HG02840 (cell line): ENCODE data around the gene MAPK11.

Experiments used
- ATAC-seq: cut with Tn5 transposase; IDR thresholded peaks from one replicate; pipeline ENCODE4 v1.9.1; 2021; ENCODE audit warnings: mild to moderate bottlenecking, moderate library complexity, moderate number of reproducible peaks; ENCODE audit not compliant: unreplicated experiment, low FRiP score

Gene MAPK11

DNA sequence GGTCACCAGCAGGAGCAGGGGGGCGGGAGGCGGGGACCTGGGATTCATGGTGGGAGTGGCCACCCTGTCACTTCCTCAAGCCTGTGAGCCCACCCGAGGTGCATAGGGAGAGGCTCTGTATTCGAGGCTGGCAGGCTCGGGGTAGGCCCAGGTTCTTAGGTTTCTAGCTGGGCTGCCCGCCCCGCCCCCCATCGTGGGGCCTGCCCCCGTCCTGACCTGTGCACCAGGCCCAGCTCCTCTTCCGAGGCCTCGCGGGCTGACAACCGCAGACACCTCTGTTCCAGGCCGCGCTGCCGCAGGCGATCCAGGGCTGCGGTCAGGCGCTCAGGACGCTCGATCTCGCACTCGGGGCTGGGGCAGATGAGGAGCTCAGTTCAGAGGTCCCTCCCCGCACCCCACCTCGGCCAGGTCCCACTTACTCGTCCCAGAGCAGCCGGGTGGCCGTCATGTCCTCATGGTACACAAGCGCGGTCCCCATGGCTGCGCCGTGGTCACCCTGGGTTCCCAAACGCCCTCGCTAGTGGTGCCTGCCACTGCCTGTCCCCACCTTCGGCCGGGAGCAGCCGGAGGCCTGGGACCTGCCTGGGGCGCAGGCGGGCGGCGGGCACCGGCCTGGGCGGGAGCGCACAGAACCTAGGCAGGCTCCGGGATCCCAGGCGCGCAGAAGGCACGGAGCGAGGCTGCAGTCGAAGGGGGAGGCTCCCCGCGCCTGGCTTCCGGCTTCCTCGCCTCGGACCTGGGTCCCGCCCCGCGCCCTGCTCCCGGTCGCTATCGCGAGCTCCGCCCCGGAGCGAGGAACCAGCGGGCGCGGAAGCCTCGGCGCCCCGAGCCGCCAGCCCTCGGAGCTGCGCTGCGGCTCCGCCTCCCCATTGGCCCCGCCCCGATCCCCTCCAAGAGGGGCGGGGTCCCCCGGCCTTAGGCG is 19.4 kb downstream of the MAPK11 start, which contains the start of gene HDAC10:
HDAC10 (minus strand) TSS at position 711 of the 922 bp plus-strand sequence; CDS start at position 478, 233 bp downstream.
- peak; percentile 42 for ATAC-seq

DNA sequence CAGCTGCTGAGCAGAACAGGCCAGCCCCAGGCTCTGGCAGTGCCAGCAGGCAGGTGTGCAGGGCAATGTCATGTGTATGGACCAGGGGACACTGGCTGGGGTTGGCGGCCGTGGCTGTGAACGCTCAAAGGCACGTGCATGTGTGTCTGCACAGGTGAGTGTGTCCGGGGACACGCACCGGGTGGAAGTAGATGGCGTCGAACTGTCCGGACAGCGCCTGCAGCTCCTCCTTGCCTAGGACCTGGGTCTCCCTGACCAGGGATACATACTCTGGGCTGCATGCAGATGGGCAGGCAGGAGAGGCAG is 20.0 kb downstream of the MAPK11 start:
- no peak for ATAC-seq

DNA sequence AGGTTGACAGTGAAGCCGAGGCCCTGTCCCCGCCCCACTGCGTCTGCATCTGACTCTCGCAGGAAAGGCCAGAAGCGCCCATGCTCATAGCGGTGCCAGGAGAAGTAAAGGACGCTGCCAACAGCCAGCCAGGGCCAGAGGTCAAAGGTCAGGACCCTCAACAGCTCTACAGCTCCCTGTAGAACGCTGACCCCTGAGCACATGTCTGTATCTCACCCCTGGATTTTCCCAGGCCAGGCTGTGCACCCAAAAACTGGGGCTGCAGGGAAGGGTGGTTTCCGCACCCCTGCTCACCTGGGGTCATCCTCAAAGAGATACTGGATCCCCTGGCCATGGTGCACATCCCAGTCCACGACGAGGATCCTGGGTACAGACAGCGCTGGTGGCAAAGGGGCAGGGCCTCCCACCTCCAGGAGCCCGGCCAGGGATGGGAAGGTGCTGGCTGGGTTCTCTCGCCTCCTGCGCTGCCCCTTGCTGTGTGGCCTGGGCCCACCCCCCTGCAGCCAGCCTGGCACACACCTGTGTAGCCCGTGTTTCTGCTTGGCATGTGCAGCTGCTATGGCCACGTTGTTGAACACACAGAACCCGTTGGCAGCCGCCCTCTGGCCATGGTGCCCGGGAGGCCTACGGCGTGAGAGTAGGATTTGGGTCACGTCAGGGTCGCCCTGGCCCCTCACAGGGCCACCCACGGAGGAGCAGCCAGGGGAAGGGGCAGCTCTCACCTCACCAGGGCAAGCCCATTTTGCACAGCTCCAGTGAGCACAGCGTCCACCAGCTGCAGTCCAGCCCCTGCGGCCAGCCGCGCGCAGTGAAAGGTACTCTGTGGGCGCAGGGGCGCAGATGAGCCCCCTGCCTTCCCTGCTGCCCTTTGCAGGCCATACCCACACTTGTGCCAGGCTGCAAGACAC is 20.6 kb downstream of the MAPK11 start:
- no peak for ATAC-seq

DNA sequence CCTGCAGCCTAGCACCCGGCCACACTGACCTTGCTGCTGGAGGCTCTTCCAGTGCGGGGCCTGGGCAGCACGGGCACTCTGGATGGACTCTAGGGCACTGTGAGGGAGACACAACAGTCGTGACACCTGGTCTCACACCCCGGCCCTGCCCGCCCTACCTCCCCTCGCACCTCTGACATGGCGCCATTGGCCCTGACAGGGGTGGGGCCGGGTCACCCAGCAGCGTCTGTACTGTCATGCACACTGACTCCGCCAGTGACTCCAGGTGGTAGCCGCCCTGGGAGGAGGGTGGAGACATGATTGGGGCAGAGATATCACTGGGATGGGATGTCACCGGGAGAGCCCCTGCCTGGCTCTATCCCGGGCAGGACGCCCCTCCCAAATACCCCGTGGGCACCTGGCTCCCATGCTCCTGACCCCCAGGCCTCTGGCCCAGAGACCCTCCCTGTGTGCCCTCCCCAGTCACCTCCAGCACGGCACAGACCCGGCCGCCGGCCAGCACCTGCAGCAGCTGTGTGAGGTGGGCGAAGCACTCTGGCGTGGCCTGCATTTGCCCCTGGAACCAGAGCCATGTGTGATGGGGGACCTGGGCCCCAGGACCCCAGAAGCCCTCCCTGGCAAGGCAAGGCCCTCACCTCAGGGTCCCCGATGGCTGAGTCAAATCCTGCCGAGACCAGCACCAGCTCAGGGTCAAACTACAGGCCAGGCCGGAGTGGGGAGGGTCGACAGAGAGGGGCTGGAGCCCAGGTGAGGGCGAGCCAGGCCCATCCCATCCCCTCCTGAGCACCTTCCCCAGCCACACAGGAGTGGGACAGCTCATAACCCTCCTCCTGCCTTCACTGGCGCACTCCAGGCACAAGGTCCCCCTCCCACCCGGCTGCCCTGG is 21.7 kb downstream of the MAPK11 start:
- no peak for ATAC-seq

DNA sequence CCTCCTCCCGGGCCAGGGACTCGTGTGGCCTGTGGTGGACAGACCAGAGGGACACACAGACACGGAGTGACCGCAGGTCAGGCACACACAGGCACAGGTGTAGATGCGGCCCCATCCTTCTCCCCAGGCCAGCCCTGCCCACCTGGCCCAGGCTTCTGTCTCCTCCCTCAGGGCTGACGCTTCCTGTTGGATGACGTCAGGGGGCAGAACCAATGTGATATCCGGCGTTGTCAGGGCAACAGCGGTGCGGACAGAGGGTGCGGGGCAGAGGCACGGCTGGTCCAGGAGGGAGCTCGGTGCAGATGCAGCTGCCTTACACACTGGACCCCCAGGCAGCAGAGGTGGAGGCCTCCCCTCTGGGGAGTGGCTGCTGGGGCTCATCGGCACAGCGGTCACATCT is 22.4 kb downstream of the MAPK11 start:
- ATAC-seq: no peak

DNA sequence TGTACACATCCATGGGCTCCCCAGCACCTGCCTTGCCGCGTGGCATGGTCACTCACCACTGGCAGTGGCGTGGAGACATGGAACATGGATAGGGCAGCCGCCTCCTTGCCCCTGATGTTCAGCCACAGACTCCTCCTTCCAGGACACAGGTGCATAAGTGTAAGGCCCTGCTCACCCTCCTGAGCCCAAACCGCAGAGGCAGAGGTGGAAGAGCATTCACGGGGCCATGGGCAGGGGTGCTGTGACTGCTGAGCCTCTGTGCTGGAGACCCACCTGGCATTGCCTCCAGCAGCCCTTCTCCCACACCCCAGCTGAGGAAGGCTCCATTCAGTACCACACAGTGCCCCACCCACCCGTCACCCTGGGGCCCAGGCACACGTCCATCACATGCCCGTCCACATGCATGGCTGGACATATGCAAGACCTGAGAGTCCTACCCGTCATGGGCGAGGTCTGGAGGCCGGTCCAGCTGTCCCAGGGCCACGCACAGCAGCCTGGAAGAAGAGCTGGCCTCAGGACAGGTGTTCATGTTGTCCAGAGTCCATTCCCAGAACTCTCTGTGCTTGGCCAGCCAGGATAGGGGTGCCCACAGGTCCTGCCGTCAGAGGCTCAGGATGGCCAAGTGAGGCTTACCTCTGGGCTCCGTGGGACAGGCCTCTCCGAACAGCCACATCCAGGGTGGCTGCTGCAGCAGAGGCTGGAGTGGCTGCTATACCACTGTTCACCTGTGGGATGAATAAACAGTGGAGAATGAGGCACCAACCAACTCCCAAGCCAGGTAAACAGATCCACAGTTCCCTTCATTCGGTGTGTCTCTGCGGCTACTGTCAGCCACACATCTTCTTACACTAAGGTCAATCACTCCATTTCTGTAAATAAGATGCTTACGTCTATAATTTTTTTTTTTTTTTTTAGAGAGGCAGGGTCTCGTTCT is 23.7 kb downstream of the MAPK11 start:
- no peak for ATAC-seq

DNA sequence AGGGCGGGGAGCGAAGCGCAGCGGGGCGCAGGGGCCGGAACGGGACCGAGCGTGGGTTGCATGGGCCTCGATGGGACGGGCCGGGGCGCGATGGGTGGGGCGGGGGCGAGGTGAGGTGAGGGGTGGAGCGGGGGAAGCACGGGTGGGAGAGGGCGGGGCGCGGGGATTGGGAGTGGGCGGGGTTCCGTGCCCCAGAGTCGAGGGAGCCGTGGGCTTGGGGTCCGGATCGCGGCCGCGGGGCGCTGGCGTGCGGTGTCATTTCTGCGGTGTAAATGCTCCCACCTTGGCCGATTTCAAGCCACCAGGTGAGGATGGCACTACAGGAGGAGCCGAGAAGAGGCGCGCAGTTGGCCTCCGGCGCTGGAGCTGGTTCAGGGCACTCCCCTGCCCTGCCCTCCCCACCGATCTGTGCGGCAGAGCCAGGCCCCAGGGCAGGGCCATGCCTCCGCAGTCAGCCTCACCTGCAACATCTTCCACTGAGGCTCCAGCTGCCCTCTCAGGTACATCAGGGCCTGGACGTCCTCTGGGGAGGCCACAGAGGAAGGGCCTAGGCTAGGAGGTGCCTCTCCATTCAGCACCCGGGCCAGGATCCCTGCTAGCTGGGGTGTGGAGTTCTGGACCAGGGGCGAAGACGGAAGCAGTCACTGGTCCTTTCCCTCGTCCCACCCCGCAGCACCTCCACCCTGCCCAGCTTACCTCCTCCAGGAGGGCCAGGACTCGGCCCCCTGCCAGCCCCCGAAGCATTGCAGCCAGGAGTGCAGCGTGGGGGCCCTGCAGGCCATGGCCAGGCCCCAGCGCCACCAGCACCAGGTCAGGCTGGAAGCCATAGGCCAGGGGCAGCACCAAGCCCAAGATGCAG is 24.7 kb downstream of the MAPK11 start:
- ATAC-seq: no peak

DNA sequence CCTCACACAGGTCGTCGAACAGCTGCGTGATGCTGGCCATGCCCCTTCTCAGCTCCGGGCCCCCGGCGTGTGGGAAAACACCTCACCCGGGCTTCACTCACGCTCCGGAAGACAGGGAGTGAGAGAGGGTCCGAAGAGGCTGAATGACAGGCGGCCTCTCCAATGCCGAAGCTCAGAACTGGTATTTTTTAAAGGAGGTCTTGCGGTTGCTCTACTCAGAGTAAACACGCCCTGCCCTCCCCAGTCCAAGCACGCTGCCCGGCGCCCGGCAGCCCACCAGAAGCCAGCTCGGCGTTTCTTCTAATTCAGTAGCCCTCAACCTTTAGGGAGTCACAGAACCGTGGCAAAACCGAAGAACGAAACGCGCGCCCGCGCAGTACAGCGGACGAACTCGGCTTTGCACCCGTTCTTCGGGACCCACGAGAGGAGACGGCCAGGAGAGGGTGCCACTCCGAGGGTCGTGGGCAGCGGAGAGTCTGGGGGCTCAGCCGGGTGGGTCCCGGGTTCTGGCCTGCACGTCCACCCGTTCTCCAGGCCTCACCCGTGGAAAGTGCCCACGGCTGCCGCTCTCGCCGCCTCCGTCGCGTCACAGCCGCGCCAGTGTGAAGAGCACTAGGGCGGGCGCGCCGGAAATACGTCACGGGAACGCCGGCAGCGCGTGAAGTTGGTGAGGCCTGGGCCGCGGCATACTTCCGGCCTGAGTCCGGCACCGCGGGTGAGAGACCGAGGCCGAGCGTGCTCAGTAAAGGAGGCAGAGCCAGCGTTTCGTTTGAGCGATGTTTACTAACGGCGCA is 25.6 kb downstream of the MAPK11 start, which contains the start of gene TUBGCP6:
TUBGCP6 (minus strand) TSS at position 604 of the 794 bp plus-strand sequence; CDS start at position 40, 564 bp downstream.
- ATAC-seq: peak; percentile 78

DNA sequence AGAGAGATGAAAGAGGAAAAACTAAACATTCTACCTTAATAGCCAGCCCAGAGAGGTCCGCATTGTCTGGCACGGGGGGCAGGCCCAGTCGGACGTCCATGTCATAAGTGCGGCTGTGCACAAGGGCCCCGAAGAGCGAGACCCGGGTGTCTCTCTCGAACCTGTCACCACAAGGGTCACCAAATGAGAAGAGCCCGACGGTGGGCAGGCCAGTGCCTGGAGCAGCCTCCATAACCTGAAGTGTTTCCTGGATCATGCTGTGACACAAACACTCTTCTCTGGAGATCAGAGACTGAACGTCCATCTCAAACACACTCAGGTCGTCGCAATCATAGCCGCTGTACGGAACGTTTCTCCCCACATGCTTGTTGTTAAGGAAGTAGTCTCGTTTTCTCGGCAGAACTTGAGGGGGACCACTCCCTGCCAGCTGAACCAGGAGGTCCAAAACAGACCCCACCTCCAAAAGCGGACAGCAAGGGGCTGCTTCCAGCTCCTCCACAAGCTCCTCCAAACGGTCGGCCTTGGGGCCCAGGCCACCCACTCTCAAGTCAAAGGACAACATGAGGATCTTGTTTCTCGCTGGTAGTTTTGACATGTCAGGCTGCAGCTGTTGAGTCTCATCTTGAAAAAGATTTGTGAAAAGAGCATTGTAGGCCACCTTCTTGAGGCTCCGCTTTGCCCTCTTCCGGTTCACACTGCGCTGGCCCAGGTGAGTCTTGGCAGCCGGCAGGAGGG is 26.3 kb downstream of the MAPK11 start:
- ATAC-seq: no peak

DNA sequence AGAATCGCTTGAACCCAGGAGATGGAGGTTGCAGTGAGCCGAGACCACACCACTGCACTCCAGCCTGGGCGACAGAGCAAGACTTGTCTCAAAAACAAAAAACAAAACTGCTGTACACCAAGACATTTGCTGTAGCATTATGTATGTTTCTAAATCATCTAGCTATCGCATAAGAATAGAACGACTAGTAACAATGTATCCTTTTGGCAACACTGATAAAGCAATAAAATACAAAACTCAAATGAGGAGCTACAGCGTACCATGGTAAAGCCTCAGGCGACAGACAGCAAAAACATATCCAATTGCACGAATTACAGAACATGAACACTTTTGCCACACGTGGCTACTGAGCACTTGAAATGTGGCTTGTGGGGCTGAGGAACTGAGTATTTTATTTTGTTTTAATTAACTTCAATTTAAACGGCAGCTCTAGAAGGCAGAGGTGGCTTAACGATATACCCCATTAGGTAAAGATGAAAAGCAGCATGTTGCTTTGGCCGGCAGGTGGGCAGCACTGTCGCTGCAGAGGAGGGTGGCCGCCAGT is 27.7 kb downstream of the MAPK11 start:
- ATAC-seq: no peak

DNA sequence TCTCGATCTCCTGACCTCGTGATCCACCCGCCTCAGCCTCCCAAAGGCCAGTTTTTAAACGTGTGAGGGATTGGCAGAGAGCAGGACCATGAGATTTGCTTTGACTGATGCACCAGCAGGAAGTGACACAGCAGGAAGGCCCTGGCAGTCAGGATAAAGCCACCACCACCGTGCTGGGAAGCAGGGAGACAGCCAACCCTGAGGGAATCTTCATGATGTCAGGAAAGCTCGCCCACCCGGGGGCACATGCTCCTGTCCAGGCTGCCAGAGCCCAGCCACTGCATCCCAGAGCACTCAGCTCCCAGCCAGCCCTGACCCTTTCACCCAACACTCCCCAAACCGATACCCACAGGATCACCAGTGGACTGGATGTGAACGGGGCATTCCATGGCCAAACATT is 31.4 kb downstream of the MAPK11 start:
- ATAC-seq: no peak

DNA sequence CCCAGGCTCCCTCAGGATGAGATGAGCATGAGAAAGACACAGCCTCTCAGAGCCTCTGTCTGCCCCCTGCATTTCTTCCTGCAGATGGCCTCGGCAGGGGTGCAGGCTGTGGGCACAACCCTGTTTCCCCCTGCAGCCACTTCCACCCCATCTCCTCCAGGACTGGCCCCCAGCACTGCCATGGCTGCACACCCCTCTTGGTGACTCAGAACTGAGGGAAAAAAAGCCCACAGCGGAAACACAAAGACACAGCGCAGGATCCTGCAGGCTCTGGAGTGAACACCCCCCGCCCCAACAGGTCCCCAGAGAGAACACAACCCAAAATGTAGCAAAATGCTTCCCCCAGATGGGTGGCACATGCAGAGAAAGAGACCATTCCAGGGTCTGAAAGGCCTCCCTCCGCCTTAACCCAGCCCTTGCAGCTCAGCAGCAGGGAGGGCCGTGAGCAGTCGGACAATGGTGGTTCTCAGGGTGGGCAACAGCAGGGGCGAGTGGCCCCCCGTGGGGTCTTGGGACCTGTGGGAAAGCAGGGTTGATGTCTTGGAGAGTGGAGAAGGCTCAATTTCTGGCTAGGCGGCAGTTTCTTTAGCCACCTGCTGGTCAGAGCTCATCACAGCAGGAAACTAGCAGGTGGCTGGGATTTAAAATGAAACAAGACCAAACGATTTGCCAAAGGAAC is 33.3 kb downstream of the MAPK11 start:
- ATAC-seq: no peak

DNA sequence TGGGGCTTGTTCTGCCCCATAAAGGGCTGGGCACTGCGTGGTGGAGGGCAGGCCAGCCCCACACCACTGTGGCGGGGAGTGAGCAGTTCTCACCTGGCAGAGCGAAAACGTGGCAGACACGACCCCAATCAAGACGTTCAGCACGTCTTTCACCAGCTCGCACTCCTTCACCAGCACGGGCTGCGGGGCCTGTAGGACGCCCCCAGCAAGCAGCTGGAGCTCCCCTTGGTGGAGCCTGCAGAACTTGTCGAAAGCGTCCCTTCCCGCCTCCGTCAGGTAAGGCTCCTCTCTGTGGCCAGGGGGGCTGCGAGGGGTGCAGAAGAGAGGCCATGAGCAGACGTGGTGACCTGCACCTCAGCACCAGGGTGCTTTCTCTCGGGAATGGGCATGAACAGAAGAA is 37.0 kb downstream of the MAPK11 start:
- no peak for ATAC-seq

DNA sequence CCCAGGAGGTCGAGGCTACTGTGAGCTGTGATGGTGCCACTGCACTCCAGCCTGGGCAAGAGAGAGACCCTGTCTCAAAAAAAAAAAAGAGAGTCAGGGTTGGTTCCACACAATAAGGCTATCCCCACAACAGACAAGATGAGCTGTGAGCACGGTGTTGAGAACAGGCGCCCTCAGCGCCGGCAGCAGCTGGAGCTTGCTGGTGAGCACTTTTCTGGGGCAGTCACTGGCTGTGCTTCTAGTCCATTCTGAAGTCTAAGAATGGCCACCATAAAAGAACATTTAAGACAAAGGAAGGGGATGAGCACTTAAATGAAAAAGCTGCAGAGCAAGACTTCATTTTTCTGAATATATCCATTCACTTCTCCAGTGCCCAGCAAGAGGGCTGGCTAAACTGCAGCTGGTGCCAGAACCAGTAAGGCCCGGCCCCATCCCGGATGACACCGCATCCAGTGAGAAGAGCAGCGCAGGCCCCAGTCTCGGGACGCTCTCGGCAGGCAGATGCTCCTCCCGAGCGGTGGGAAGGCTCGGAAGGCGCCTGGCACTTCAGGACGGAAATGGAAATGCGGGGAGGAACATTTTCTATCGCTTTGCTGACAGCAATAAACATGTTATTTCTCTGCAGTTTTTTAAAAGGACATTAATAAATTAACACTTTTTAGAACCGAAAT is 37.6 kb downstream of the MAPK11 start:
- no peak for ATAC-seq

DNA sequence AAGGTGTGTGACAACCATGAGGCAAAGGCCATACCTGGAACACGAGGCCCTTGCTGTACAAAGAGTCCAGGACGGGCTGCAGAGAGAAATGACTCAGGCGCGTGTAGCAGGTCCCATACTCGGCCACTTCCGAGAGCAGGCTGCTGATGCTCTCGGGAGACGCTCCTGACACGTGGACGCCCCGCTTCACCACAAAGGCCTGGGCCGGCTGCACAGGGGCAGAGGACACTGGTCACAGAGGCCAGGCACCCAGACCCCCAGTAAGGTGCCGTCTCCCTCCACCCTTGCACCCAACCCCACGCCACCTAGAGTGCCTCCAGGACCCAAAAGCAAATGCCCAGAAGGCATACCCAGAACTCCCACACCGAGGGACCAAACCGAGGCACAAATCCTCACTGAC is 40.8 kb downstream of the MAPK11 start:
- no peak for ATAC-seq
